Measurements from ENCODE around the gene MSANTD3.
A peak's percentile ranks its signal among the peaks of the same experiment; 100 is the strongest.
"Not testable (repeated sequence)": the region's sequence is repeated elsewhere in the genome, so short reads cannot be mapped to it uniquely, and the experiment has no call there.

Gene MSANTD3

DNA sequence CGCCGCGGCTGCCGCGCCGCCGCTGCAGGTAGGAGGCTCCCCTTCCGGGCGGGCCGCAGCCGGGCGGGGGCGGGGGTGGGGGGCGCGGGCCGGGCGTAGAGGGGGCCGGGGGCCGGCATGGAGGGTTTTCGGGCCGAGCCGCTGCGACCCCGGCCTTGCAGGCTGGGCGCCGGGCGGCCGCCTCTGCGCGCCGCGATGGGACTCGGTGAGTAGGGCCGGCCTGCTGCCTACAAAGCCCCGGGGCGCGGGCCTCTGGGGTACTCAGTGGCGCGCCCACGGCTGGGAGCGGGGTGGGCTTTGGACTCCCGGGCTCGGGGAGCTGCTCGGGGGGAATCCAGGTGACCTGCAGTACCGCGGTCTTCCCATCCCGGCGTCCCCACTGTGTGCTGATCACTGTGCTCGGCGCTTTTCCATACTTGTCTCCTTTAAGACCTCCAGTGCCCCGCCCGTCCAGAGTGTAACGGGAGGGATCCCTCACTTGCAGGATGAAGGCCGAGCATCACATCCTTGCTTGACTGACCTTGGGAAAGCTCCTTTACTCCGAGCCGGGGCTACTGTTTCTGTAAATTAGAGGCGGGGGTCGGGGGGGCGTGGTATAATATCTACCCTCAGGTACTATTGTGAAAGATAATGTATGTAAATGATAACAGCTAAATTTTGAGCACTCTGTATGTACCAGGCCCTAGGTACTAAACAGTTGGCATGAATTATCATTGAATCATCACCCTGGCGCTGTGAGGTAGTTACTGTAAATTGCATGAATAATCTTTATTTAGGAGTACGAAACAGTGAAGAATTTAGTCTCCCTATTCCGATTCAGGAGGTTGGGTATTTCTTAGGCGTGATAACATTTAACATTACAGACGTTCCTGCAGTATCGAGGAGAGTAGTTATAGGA is 672 bp downstream of the MSANTD3 start:
- DNase-seq (ENCODE audit: insufficient read length, low spot score) = peak; percentile 26
- FAIRE-seq = no peak

DNA sequence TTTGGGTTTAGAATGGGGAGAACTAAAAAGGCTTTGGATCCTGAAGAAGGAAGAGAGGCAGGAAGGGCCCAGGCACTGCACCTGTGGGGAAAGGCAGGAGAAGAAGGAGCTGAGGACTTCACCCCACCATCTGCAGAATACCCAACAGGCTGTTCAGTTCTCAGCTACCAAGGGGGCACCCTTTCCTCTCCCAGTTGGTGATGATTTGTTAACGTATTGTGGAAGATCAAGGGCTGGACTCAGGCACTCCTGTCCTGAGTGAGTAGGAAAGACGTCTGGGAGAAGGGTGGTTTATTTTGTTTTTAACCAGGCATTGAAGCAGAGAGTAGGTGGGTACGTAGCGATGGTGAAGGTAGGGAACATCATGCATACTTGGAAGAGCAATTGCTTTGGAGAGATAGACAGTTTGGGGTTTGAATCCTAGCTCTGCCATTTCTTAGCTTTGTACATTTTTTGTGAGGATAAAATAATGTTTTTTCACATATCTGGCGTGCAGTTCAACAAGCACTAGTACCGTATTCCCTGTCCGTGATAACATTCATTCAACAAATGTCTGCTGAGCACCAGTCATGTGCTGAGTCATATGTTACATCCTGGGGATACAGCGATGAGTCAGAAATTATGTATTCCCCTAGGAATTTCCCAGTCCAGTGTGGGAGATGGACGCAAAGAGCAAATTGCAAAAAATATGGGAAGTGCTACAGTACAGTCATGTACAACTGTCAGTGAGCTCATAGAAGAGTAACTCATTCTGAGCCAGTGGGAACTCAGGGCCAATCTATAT is 2.1 kb downstream of the MSANTD3 start:
- DNase-seq (ENCODE audit: insufficient read length, low spot score) (no peak), FAIRE-seq (no peak)

DNA sequence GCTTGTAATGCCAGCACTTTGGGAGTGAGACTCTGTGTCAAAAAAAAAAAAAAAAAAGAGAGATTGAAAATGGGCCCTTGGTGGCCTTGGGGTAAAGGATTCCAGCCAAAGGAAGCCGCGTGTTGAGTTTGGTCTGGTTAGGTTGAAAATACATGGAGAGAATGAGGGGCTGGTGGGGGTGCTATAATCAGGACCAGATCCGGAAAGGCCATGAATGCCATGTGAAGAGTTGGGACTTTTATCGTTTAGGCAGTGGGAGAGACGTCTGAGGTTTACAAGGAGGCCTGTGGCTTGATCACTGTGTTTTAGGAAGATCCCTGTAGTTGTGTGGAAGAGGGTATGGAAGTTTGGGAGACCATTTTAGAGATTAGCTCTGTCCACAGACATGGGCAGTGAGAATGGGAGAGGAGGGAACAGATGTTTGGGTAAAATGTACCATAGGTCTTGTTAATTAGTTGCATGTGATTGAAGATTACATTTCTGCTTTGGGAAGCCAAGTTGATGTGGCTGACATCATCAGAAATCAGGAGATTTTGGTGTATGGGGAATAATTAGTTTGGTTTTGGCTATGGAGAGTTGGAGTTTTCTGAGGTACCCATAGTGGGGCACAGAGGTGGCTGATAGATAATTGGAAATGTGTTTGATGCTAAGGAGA is 3.5 kb downstream of the MSANTD3 start:
- DNase-seq (ENCODE audit: insufficient read length, low spot score) = no peak
- FAIRE-seq = no peak

DNA sequence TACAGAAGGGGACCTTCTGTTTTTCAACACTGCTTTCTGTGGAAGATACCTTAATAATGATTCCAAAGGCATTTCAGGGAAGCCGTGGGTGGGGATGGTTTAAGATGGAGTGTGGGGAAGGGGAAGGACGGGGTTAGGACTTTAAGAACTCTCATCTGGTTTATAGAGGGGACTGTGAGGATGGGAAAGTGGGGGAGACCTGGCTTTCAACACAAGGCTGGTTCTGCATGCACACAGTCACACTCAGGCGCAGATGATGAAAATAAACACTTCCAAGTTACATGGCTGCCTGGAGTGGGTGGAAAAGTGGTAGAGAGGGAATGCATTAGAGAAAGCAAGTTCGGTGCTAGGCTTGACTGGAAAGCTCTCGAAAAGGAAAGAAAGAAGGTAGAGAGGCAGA is 4.9 kb downstream of the MSANTD3 start:
- FAIRE-seq = no peak

DNA sequence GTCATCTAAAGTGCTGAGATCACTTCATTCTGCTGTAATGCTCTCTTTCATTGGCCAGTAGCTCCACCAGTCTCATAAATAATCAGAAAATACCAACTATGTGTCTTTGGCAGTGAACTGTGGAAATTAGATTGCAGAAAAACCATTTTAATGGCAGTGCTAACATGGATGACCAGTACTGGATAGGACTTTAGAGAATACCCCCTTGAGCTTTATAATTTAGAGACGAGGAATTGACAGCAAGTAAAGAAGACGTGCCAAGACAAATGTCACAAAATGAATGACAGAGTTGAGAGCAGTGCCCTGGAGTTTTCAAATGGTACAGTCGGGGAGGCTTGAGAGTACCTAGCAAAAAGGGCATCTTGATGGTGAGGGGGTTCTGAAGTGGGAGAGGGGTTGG is 5.8 kb downstream of the MSANTD3 start:
- FAIRE-seq (no peak), DNase-seq (ENCODE audit: insufficient read length, low spot score) (no peak)

More for the DNA sequence above, 4.9 kb downstream of the MSANTD3 start:
- no peak for DNase-seq (ENCODE audit: insufficient read length, low spot score)

DNA sequence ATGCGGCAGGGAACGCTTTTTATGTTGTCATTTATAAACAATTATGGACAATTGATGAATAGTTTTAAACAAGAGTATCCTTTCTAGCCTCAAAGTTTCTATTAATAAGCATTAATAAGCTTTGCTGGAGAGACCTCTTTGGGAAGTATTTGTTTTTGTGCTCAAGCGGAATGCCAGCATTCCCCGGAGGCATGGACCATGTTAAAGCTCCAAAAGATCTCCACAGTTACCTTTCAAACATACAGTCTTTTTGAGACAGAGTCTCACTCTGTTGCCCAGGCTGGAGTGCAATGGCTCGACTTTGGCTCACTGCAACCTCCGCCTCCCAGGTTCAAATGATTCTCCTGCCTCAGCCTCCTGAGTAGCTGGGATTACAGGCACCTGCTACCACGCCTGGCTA is 9.6 kb downstream of the MSANTD3 start:
- no peak for FAIRE-seq

DNA sequence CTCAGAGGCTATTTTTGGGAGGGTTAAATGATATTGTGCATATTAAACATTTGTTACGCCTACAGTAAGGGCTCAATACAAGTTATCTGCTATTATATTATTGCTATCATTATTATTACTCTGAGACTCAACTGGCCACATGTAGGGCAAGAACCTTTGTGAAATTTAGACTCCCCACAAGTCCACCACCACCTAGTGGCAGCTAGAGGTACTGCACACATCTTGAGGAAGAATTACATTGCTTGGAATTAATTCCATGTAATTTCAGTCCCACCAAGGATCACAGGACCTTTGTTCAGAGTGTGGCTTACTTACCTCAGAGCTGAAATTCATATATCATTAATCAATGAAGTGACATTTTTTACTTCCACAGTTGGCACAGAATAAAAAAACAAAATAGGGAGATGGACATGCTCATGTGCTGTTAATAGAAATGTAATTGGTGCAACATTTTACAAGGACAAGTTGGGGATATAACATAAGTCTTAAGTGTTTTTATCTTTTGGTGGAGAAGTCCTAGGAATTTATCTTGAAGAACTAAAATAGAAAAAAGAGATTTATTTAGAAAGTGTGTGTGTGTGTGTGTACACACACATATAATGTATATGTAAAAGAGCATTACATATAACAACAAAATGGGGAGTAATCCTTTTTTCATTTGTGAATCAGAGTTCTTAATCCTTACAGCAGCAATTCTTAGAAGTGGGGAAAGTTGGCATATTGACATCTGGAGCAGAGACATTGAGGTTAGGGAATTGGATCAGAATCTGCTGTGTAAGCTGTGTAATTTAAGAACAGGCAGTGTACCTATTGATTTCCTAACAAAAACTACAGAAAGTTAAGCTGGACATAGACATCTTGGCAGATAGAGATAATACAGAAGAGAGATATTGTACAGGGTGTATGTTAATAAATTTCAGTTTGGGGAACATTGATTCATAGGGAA is 11.2 kb downstream of the MSANTD3 start:
- peak; percentile 75 for FAIRE-seq
- peak; percentile 27 for DNase-seq (ENCODE audit: insufficient read length, low spot score)

More for the DNA sequence above, 9.6 kb downstream of the MSANTD3 start:
- DNase-seq (ENCODE audit: insufficient read length, low spot score) = no peak

DNA sequence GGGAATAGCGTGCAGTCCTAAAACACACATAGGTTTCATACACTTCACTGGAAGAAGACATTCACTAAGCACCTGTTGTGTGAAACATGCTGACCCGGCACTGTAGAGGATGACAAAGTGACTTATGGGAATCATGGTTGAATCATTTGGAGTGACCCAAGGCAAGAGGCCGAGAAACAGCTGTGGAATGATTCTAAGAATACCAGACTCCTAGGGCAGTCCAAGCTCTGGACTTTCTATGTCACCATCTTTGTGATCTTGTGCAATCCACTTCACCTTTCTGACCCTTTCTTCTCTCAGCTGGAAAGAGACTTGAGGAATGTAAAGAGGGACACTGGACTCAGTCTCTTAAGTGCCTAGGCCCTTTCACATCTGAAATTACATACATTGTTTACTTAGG is 13.1 kb downstream of the MSANTD3 start:
- FAIRE-seq = no peak
- DNase-seq (ENCODE audit: insufficient read length, low spot score) = no peak

DNA sequence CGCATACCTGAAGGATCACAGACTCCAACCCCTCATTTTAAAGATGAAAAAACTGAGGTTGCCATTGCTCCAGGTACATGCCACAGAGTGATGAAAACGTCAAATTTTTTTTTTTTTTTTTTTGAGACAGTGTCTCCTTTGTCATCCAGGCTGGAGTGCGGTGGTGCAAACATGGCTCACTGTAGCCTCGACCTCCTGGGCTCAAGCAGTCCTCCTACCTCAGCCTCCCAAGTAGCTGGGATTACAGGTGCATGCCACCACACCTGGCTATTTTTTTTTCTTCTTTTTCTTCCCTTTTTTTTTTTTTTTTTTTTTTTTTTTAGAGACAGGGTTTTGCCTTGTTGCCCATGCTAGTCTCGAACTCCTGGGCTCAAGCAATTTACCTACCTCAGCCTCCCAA is 13.5 kb downstream of the MSANTD3 start:
- not testable (repeated sequence) for DNase-seq (ENCODE audit: insufficient read length, low spot score); FAIRE-seq

DNA sequence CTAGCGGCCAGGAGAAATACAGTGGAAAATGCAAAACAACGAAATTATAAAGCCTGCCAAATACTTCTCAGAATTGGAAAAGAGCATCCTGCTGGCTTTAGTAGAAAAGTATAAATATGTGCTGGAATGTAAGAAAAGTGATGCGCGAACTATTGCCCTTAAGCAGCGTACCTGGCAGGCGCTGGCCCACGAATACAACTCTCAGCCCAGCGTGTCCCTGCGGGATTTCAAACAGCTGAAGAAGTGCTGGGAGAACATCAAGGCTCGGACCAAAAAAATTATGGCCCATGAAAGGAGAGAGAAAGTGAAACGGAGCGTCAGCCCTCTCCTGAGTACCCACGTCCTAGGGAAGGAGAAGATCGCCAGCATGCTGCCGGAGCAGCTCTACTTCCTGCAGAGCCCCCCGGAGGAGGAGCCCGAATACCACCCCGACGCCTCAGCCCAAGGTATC is 15.0 kb downstream of the MSANTD3 start:
- no peak for FAIRE-seq
- no peak for DNase-seq (ENCODE audit: insufficient read length, low spot score)

DNA sequence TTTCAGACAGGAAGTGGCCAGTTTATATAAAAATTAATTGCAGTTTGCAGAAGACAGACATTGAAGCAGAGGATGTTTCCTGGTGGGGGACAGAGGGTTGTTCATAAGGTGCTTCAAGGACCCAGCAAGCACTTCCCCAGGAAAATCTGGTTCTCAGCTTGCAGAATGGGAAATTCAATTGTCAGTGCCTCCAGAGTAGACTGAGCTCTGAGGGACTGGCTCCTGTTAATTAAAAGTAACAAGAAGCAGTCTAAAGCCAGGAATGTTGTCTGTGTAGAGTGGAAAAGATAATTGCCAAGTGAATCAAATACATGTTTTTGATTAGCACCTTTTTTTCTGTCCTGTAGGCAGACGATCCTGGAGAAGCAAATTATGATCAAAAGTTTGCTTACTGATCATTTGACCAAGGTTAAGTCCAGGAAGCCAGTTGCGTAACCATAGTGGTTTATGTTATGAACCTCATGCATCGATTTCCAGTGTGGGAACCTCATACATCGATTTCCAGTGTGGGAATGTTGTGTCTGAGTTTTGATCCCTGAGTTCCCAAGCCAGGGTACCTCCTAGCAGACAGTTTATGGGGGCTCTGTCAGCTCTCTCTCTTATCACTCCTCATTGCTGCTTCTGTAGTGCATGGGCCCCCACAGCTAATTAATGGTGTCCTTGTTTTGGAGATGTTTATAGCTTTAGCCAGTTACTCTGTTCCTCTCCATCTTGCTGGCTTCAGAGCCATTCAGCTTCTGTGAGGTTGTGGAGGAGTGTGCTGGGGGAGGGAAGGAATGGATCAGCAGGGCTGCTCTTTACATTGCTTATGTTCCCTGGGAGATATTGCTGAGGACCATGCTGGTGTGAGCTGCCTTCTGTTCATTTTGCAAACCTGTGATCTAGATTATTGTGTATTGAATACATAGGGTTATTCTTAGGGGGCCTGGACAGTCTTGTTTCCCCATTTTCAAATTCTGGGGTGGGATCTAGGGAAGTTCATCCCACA is 17.1 kb downstream of the MSANTD3 start:
- DNase-seq (ENCODE audit: insufficient read length, low spot score) = no peak

DNA sequence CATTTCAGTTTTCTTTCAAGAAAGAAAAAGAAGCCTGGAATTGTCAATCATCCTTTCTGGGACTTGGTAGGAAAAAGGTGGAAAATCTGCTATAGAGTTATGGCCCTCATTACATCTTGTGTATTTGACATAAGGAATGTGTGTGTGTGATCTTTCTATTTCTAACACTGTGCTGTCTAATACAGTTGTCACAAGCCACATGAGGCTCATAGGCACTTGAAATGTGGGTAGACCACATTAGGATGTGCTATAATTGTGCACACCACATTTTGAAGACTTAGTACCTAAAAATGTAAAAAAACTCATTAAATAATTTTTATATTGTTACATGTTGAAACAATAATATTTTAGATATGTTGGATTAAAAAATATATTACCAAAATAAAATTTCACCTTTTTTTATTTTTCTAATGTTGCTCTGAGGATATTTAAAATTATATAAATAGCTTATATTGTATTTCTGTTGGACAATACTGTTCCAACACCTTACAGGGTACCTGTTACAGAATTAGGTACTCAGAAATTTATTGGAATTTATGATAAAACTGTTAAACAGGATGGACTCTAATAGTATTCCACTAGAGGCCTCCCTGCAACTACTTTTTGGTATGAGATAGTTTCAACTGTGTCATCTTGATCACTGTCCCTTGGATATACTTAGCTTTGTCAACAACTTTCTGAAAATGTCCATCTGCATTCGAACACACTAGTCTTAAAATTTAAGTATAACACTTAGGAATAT is 18.4 kb downstream of the MSANTD3 start:
- no peak for DNase-seq (ENCODE audit: insufficient read length, low spot score)
- no peak for FAIRE-seq

More for the DNA sequence above, 17.1 kb downstream of the MSANTD3 start:
- no peak for FAIRE-seq

DNA sequence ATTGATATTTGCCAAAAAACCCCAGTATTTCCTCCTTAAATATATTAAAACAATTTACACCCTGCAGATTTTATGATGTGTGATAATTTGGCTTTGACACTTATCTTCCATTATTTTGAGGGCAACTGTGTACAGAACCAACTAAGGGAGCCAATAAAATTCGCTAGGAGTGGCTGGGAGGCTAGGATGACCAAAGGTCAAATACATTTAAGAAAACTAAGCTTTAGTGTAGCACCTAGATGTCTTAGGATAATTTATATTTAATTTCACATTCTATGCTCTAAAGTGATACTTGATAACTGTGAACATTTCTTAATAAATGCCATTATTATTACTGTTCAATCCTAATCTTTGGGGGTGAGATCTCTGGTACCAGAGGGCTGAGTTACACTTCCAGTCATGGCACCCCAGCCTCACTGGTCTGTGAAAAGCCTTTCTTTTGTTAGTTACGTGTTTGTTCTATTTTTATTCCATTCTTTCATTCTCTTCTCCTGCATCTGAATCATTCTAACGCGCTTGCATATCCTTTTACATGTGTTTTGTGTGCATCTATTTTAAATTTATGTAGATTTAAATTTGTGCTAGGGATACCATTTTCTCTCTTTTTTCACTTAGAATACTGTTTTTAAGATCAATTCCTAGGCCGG is 19.1 kb downstream of the MSANTD3 start:
- FAIRE-seq = no peak
- DNase-seq (ENCODE audit: insufficient read length, low spot score) = no peak

DNA sequence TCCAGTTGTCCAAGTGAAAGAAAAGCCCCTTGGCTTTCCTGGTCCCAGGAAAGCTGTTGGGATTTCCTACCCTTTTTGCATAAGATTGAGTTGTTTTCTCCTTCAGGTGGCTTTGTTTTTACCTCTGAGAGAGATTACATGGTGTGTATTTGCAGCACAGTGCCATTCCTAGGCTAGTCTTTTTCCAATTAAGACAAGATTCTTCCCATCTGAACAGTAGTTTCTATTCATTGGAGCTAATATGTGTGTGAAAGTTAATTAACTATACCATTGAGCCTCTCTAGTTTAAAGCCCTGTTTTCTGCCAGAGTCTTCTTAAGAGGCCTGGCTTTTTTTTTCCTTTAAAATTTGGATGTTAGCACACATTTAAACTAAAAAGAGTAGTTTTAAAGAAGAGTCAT is 20.1 kb downstream of the MSANTD3 start:
- no peak for FAIRE-seq

DNA sequence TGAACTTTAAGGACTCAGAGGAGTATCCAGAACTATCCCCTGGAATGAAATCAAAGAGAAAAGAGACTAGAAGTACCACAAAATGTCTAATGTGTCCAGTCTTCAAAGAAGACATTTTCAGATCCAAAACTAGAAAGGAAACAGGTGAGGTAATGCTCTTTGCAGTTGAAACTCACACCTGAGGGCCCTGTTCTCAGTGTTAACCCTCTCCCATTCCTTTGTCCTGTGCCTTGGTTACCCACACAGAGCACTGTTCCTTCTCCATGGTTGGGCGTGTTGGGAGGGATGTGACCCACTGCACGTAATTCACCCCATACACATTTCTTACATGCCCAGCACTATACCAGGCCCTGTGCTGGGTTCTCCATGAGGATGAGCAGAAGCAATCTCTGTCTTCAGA is 21.3 kb downstream of the MSANTD3 start:
- DNase-seq (ENCODE audit: insufficient read length, low spot score) = no peak
- no peak for FAIRE-seq

More for the DNA sequence above, 20.1 kb downstream of the MSANTD3 start:
- no peak for DNase-seq (ENCODE audit: insufficient read length, low spot score)

DNA sequence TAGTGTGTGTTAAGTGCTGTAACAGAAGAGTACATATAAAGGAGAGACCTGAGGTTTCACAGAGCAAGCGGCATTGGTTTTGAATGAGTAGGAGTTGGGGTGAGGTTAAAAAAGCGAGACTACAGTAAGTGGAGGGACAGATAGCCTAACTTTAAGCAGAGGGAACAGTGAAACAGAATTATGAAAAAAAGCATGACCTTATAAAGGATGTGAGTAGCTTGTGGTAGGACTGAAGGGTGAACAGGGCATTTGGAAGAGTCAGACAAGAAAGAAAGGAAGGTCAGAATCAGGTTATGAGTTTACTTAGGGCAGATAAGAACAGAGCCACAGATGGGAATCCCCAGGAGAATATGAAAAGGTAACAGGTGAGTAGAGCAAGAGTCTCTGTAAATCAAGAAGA is 22.5 kb downstream of the MSANTD3 start:
- no peak for DNase-seq (ENCODE audit: insufficient read length, low spot score)
- FAIRE-seq = no peak

DNA sequence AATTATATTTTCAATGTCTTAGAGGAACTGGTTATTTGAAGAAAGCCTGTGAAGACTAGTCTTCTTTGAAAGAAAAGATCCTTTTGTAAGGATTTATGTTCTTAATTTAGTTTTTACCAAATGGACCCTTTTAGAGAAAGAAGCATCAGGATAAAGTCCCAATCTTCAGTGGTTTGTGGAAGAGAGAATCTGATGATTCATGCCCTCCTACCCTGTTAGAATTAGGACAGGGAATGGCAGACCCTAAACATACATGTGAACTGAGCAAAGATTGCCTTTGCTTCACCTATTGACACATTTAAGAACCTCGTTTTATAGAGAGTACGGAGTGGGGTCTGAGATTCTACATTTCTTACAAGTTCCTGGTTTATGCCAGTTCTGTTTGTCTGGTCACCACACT is 26.0 kb downstream of the MSANTD3 start:
- DNase-seq (ENCODE audit: insufficient read length, low spot score) = no peak
- no peak for FAIRE-seq

DNA sequence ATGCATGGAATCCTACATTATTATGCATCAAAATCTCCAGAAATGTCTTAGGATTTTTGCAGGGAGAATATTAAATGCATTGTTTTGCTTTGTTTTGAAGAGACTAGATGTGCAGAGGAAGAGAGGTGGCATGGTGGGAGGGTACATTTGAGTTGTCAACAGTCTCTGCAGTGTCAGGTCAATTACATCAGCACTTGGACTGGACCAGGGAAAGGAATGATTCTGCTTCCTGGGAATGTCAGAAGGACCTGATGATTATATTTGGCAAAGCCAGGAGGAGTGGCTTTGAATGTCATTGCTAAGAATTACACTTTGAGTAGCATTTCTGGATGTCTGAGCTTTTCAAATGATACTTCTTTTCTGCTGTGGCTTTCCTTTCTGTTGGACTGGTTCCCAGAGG is 28.5 kb downstream of the MSANTD3 start:
- FAIRE-seq (no peak), DNase-seq (ENCODE audit: insufficient read length, low spot score) (no peak)

Data from GM19239 (cell line).